Suprapubic skin (tissue), 4 donors: ENCODE measurements around the gene BRIP1.

Experiments
- EP300 ChIP-seq: sonication (generic); formaldehyde crosslinking; IDR thresholded peaks from one replicate; pipeline ENCODE4 v1.6.1; 2017; ENCODE audit warnings: antibody characterized with exemption
- POLR2A ChIP-seq, 2 donors: fragments of 450-650 bp; IDR thresholded peaks; one replicate each; pipeline ENCODE4 v1.6.1; 2017; ENCODE audit warnings: antibody characterized with exemption in 2 of 2, mild to moderate bottlenecking in 2 of 2, moderate library complexity in 2 of 2
- POLR2AphosphoS5 ChIP-seq, 3 donors: sonication (generic); formaldehyde crosslinking; IDR thresholded peaks; one replicate each; pipeline ENCODE4 v1.6.1; 2017; ENCODE audit warnings: antibody characterized with exemption in 3 of 3
- TF ChIP-seq, protein P1 (sequence below), 2 donors: fragments of 200-600 bp in 1 of 2; fragments of 450-650 bp in 1 of 2; sonication (generic) in 1 of 2; IDR thresholded peaks; one replicate each; pipeline ENCODE4 v1.5.1; 2016 to 2019; ENCODE audit warnings: antibody characterized with exemption in 2 of 2, mild to moderate bottlenecking in 1 of 2, moderate library complexity in 1 of 2

DNA sequence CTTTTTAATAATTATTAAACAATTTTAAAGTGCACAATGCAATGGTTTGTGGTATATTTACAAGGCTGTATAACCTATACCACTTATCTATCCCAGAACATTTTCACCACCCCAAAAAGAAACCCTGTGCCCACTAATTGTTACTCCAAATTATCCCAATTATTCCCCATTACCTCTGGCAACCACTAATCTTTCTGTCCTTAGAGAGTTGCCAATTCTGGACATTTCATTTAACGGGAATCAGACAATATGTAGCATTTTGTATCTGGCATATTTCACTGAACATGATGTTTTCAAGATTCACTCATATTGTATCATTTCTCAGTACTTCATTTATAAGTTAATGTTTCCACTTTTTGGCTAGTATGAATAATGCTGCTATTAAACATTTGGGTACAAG lies 169.2 kb downstream of the BRIP1 start:
- TF ChIP-seq POLR2A (IDR thresholded peaks at IDR 0.05) (no peak), POLR2AphosphoS5 (IDR thresholded peaks at IDR 0.05) (no peak), EP300 (no peak)
- TF ChIP-seq, protein P1, sequence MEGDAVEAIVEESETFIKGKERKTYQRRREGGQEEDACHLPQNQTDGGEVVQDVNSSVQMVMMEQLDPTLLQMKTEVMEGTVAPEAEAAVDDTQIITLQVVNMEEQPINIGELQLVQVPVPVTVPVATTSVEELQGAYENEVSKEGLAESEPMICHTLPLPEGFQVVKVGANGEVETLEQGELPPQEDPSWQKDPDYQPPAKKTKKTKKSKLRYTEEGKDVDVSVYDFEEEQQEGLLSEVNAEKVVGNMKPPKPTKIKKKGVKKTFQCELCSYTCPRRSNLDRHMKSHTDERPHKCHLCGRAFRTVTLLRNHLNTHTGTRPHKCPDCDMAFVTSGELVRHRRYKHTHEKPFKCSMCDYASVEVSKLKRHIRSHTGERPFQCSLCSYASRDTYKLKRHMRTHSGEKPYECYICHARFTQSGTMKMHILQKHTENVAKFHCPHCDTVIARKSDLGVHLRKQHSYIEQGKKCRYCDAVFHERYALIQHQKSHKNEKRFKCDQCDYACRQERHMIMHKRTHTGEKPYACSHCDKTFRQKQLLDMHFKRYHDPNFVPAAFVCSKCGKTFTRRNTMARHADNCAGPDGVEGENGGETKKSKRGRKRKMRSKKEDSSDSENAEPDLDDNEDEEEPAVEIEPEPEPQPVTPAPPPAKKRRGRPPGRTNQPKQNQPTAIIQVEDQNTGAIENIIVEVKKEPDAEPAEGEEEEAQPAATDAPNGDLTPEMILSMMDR (IDR thresholded peaks at IDR 0.05), result no peak
